ENCODE data around the gene PEX11A.

Gene PEX11A

GRCh38 chr15:89704411-89704810 is 13.9 kb upstream of the PEX11A start:
- Histone ChIP-seq H3K14ac (ENCODE audit: low read length) (no peak overlapping the region), H3K4me2 (ENCODE audit: insufficient read depth, low read length, poor library complexity, severe bottlenecking) (no peak overlapping the region), H3K4me3 (ENCODE audit: low read length in 2 of 2) (no peak overlapping the region), H2AK5ac (ENCODE audit: low read depth, low read length) (no peak overlapping the region), H3K36me3 (replicated peaks in 1 of 2; ENCODE audit: control insufficient read depth in 2 of 2, insufficient read depth in 2 of 2, low read length in 2 of 2) (no peaks in the 10 kb centered on the region), H2BK12ac (ENCODE audit: low read length) (no peak overlapping the region), H2BK120ac (ENCODE audit: low read depth, low read length) (no peak overlapping the region), H4K91ac (ENCODE audit: low read depth, low read length, poor library complexity) (no peak overlapping the region), H3K9me3 (replicated peaks in 1 of 2; ENCODE audit: control insufficient read depth in 2 of 2, insufficient read depth in 1 of 2, low read depth in 1 of 2, low read length in 2 of 2) (no peaks in the 10 kb centered on the region), H3K23ac (ENCODE audit: low read depth, low read length, poor library complexity) (no peak overlapping the region), H3K27ac (replicated peaks; ENCODE audit: low read length) (no peak overlapping the region), H2BK5ac (ENCODE audit: low read length) (no peak overlapping the region), H4K8ac (ENCODE audit: low read depth, low read length) (no peak overlapping the region), H3K18ac (ENCODE audit: low read length) (no peak overlapping the region), H3K4ac (ENCODE audit: low read length) (no peak overlapping the region), H2BK15ac (ENCODE audit: low read length) (no peak overlapping the region), H3K27me3 (ENCODE audit: control insufficient read depth in 3 of 3, insufficient read depth in 3 of 3, low read depth in 1 of 3, low read length in 3 of 3) (peaks cover 0 to 44% (median 4%) of the 10 kb centered on the region in 3 experiments), H3K4me1 (ENCODE audit: control insufficient read depth in 2 of 2, insufficient read depth in 1 of 2, low read depth in 1 of 2, low read length in 2 of 2) (no peaks in the 10 kb centered on the region), H3K79me1 (ENCODE audit: low read depth, low read length) (no peaks in the 10 kb centered on the region), H3K9ac (ENCODE audit: low read depth, low read length, poor library complexity) (no peak overlapping the region), H2AFZ (ENCODE audit: low read length) (no peak overlapping the region)
- no peak for DNase-seq (ENCODE audit: low spot score)

- no CpG with 5 or more reads among the region's 1 CpG for WGBS, 2 donors (ENCODE audit: extremely low coverage in 2 of 2, insufficient read length in 2 of 2, insufficient replicate concordance in 1 of 2)
- no peaks in the 10 kb centered on the region for H3K36me3 ChIP-seq (replicated peaks in 1 of 2; ENCODE audit: control insufficient read depth in 2 of 2, insufficient read depth in 2 of 2, low read length in 2 of 2)
- peaks cover 0 to 2% of the 10 kb centered on the region in 2 donors for H3K9me3 ChIP-seq (replicated peaks in 1 of 2; ENCODE audit: control insufficient read depth in 2 of 2, insufficient read depth in 1 of 2, low read depth in 1 of 2, low read length in 2 of 2)
- no peak overlapping the region for H4K8ac ChIP-seq (ENCODE audit: low read depth, low read length)
- H3K27ac ChIP-seq (replicated peaks; ENCODE audit: low read length), result no peak overlapping the region
- DNase-seq (ENCODE audit: low spot score), result no peak
- no peak overlapping the region for H3K14ac ChIP-seq (ENCODE audit: low read length)
- H2AFZ ChIP-seq (ENCODE audit: low read length), result no peak overlapping the region
- H3K18ac ChIP-seq (ENCODE audit: low read length), result no peak overlapping the region
- H3K4me2 ChIP-seq (ENCODE audit: insufficient read depth, low read length, poor library complexity, severe bottlenecking), result no peak overlapping the region
- peaks cover 0 to 2% of the 10 kb centered on the region in 2 donors for H3K4me1 ChIP-seq (ENCODE audit: control insufficient read depth in 2 of 2, insufficient read depth in 1 of 2, low read depth in 1 of 2, low read length in 2 of 2)
- H2AK5ac ChIP-seq (ENCODE audit: low read depth, low read length), result no peak overlapping the region
- no peaks in the 10 kb centered on the region for H3K79me1 ChIP-seq (ENCODE audit: low read depth, low read length)
- H3K4me3 ChIP-seq (ENCODE audit: low read length in 2 of 2), result no peak overlapping the region
- H2BK12ac ChIP-seq (ENCODE audit: low read length), result no peak overlapping the region
- H2BK5ac ChIP-seq (ENCODE audit: low read length), result no peak overlapping the region
- no peak overlapping the region for H2BK15ac ChIP-seq (ENCODE audit: low read length)
- H3K9ac ChIP-seq (ENCODE audit: low read depth, low read length, poor library complexity), result no peak overlapping the region
- no peak overlapping the region for H4K91ac ChIP-seq (ENCODE audit: low read depth, low read length, poor library complexity)
- H3K4ac ChIP-seq (ENCODE audit: low read length), result no peak overlapping the region
- no peak overlapping the region for H3K23ac ChIP-seq (ENCODE audit: low read depth, low read length, poor library complexity)
- peaks cover 0 to 26% (median 4%) of the 10 kb centered on the region in 3 experiments for H3K27me3 ChIP-seq (ENCODE audit: control insufficient read depth in 3 of 3, insufficient read depth in 3 of 3, low read depth in 1 of 3, low read length in 3 of 3)
- H2BK120ac ChIP-seq (ENCODE audit: low read depth, low read length), result no peak overlapping the region
Observed at GRCh38 chr15:89695198-89695597, 4.6 kb upstream of the PEX11A start.

- Histone ChIP-seq H3K18ac (ENCODE audit: low read length) (no peak overlapping the region), H2AK5ac (ENCODE audit: low read depth, low read length) (no peak overlapping the region), H3K23ac (ENCODE audit: low read depth, low read length, poor library complexity) (no peak overlapping the region), H3K36me3 (replicated peaks in 1 of 2; ENCODE audit: control insufficient read depth in 2 of 2, insufficient read depth in 2 of 2, low read length in 2 of 2) (no peaks in the 10 kb centered on the region), H3K9ac (ENCODE audit: low read depth, low read length, poor library complexity) (no peak overlapping the region), H3K4ac (ENCODE audit: low read length) (no peak overlapping the region), H3K14ac (ENCODE audit: low read length) (no peak overlapping the region), H2BK15ac (ENCODE audit: low read length) (no peak overlapping the region), H2BK12ac (ENCODE audit: low read length) (no peak overlapping the region), H4K91ac (ENCODE audit: low read depth, low read length, poor library complexity) (no peak overlapping the region), H3K27me3 (ENCODE audit: control insufficient read depth in 3 of 3, insufficient read depth in 3 of 3, low read depth in 1 of 3, low read length in 3 of 3) (peaks cover 0 to 26% (median 6%) of the 10 kb centered on the region in 3 experiments), H4K8ac (ENCODE audit: low read depth, low read length) (no peak overlapping the region), H3K9me3 (replicated peaks in 1 of 2; ENCODE audit: control insufficient read depth in 2 of 2, insufficient read depth in 1 of 2, low read depth in 1 of 2, low read length in 2 of 2) (peaks cover 0 to 2% of the 10 kb centered on the region in 2 donors), H3K4me3 (ENCODE audit: low read length in 2 of 2) (no peak overlapping the region), H3K27ac (replicated peaks; ENCODE audit: low read length) (no peak overlapping the region), H3K4me1 (ENCODE audit: control insufficient read depth in 2 of 2, insufficient read depth in 1 of 2, low read depth in 1 of 2, low read length in 2 of 2) (peaks cover 0 to 2% of the 10 kb centered on the region in 2 donors), H2BK120ac (ENCODE audit: low read depth, low read length) (no peak overlapping the region), H2BK5ac (ENCODE audit: low read length) (no peak overlapping the region), H2AFZ (ENCODE audit: low read length) (no peak overlapping the region), H3K79me1 (ENCODE audit: low read depth, low read length) (no peaks in the 10 kb centered on the region), H3K4me2 (ENCODE audit: insufficient read depth, low read length, poor library complexity, severe bottlenecking) (no peak overlapping the region)
- no CpG with 5 or more reads among the region's 1 CpG for WGBS, 2 donors (ENCODE audit: extremely low coverage in 2 of 2, insufficient read length in 2 of 2, insufficient replicate concordance in 1 of 2)
- no peak for DNase-seq (ENCODE audit: low spot score)
Observed at GRCh38 chr15:89693696-89694095, 3.1 kb upstream of the PEX11A start.

- H3K14ac ChIP-seq (ENCODE audit: low read length), result no peak overlapping the region
- H3K4ac ChIP-seq (ENCODE audit: low read length), result no peak overlapping the region
- no peak overlapping the region for H3K4me2 ChIP-seq (ENCODE audit: insufficient read depth, low read length, poor library complexity, severe bottlenecking)
- no peak overlapping the region for H2BK120ac ChIP-seq (ENCODE audit: low read depth, low read length)
- no CpG with 5 or more reads among the region's 2 CpGs for WGBS, 2 donors (ENCODE audit: extremely low coverage in 2 of 2, insufficient read length in 2 of 2, insufficient replicate concordance in 1 of 2)
- no peaks in the 10 kb centered on the region for H3K79me1 ChIP-seq (ENCODE audit: low read depth, low read length)
- peaks cover 0 to 2% of the 10 kb centered on the region in 2 donors for H3K9me3 ChIP-seq (replicated peaks in 1 of 2; ENCODE audit: control insufficient read depth in 2 of 2, insufficient read depth in 1 of 2, low read depth in 1 of 2, low read length in 2 of 2)
- H3K9ac ChIP-seq (ENCODE audit: low read depth, low read length, poor library complexity), result no peak overlapping the region
- H3K27ac ChIP-seq (replicated peaks; ENCODE audit: low read length), result no peak overlapping the region
- no peak overlapping the region for H2AK5ac ChIP-seq (ENCODE audit: low read depth, low read length)
- no peak overlapping the region for H4K91ac ChIP-seq (ENCODE audit: low read depth, low read length, poor library complexity)
- peaks cover 0 to 2% of the 10 kb centered on the region in 2 donors for H3K4me1 ChIP-seq (ENCODE audit: control insufficient read depth in 2 of 2, insufficient read depth in 1 of 2, low read depth in 1 of 2, low read length in 2 of 2)
- H3K4me3 ChIP-seq (ENCODE audit: low read length in 2 of 2), result no peak overlapping the region
- DNase-seq (ENCODE audit: low spot score), result no peak
- no peak overlapping the region for H3K23ac ChIP-seq (ENCODE audit: low read depth, low read length, poor library complexity)
- H2BK15ac ChIP-seq (ENCODE audit: low read length), result no peak overlapping the region
- no peak overlapping the region for H2AFZ ChIP-seq (ENCODE audit: low read length)
- peaks cover 0 to 26% (median 6%) of the 10 kb centered on the region in 3 experiments for H3K27me3 ChIP-seq (ENCODE audit: control insufficient read depth in 3 of 3, insufficient read depth in 3 of 3, low read depth in 1 of 3, low read length in 3 of 3)
- no peak overlapping the region for H3K18ac ChIP-seq (ENCODE audit: low read length)
- H4K8ac ChIP-seq (ENCODE audit: low read depth, low read length), result no peak overlapping the region
- H3K36me3 ChIP-seq (replicated peaks in 1 of 2; ENCODE audit: control insufficient read depth in 2 of 2, insufficient read depth in 2 of 2, low read length in 2 of 2), result no peaks in the 10 kb centered on the region
- H2BK12ac ChIP-seq (ENCODE audit: low read length), result no peak overlapping the region
- no peak overlapping the region for H2BK5ac ChIP-seq (ENCODE audit: low read length)
Observed at GRCh38 chr15:89693091-89693490, 2.5 kb upstream of the PEX11A start.

Data from neuronal stem cell (in vitro differentiated cells).